HEK293 (cell line): ENCODE measurements around the gene BTAF1.
"Not testable (repeated sequence)": the region's sequence is repeated elsewhere in the genome, so short reads cannot be mapped to it uniquely, and the experiment has no call there.

ENCODE experiments used
- ZBTB21 ChIP-seq: fragments of 450-650 bp; formaldehyde crosslinking; IDR thresholded peaks from 2 replicates; pipeline ENCODE4 v1.5.1; 2017; ENCODE audit warnings: missing biosample characterization, missing genetic modification characterization
- ZNF132 ChIP-seq: fragments of 450-650 bp; formaldehyde crosslinking; IDR thresholded peaks from 2 replicates; pipeline ENCODE4 v1.5.1; 2017; ENCODE audit warnings: missing biosample characterization, missing genetic modification characterization, borderline replicate concordance
- ZNF274 ChIP-seq, 2 experiments: fragments of 200-500 bp in 1 of 2; fragments of 450-650 bp in 1 of 2; sonication (Bioruptor generic) in 1 of 2; formaldehyde crosslinking in 1 of 2; IDR thresholded peaks; 2 replicates each; pipeline versions ENCODE4 v1.5.1 to v1.6.1; 2014 to 2016; ENCODE audit warnings: borderline replicate concordance in 1 of 2, inconsistent platforms in 1 of 2, low read length in 1 of 2, missing biosample characterization in 1 of 2, missing genetic modification characterization in 1 of 2
- ZNF548 ChIP-seq: fragments of 450-650 bp; formaldehyde crosslinking; IDR thresholded peaks from 2 replicates; pipeline ENCODE4 v1.5.1; 2016; ENCODE audit warnings: missing biosample characterization, missing genetic modification characterization
- ZNF843 ChIP-seq: fragments of 450-650 bp; formaldehyde crosslinking; IDR thresholded peaks from 2 replicates; pipeline ENCODE4 v1.5.1; 2016; ENCODE audit warnings: missing biosample characterization, missing genetic modification characterization
- TF ChIP-seq, protein P1 (sequence below): fragments of 450-650 bp; formaldehyde crosslinking; conservative IDR thresholded peaks from 2 replicates; pipeline ENCODE4 v1.5.1; 2016; ENCODE audit warnings: low read depth, missing biosample characterization, missing genetic modification characterization
- TF ChIP-seq, protein P2 (sequence below): fragments of 450-650 bp; formaldehyde crosslinking; optimal IDR thresholded peaks from 2 replicates; pipeline ENCODE3; 2016; ENCODE audit warnings: missing biosample characterization, mild to moderate bottlenecking, missing genetic modification characterization
- TF ChIP-seq, protein P3 (sequence below): fragments of 450-650 bp; formaldehyde crosslinking; IDR thresholded peaks from 2 replicates; pipeline ENCODE4 v1.5.1; 2016; ENCODE audit warnings: missing biosample characterization, missing genetic modification characterization
- TF ChIP-seq, protein P4 (sequence below): fragments of 450-650 bp; formaldehyde crosslinking; IDR thresholded peaks from 2 replicates; pipeline ENCODE4 v1.5.1; 2016; ENCODE audit warnings: missing biosample characterization, missing genetic modification characterization, borderline replicate concordance

DNA sequence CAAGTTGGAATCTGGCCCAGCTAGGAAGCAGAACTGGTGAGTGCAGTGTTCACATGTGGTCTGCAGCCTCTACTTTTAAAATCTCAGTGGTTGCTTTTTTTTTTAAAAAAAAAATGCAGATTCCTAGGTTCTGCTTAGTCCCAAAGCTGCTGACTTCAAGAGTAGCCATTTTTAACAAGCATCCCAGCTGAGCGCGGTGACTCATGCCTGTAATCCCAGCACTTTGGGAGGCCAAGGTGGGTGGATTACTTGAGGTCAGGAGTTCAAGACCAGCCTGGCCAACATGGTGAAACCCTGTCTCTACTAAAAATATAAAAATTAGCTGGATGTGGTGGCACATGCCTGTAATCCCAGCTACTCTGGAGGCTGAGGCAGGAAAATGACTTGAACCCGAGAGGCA, 101.8 kb downstream of the BTAF1 start:
- TF ChIP-seq, protein P1, sequence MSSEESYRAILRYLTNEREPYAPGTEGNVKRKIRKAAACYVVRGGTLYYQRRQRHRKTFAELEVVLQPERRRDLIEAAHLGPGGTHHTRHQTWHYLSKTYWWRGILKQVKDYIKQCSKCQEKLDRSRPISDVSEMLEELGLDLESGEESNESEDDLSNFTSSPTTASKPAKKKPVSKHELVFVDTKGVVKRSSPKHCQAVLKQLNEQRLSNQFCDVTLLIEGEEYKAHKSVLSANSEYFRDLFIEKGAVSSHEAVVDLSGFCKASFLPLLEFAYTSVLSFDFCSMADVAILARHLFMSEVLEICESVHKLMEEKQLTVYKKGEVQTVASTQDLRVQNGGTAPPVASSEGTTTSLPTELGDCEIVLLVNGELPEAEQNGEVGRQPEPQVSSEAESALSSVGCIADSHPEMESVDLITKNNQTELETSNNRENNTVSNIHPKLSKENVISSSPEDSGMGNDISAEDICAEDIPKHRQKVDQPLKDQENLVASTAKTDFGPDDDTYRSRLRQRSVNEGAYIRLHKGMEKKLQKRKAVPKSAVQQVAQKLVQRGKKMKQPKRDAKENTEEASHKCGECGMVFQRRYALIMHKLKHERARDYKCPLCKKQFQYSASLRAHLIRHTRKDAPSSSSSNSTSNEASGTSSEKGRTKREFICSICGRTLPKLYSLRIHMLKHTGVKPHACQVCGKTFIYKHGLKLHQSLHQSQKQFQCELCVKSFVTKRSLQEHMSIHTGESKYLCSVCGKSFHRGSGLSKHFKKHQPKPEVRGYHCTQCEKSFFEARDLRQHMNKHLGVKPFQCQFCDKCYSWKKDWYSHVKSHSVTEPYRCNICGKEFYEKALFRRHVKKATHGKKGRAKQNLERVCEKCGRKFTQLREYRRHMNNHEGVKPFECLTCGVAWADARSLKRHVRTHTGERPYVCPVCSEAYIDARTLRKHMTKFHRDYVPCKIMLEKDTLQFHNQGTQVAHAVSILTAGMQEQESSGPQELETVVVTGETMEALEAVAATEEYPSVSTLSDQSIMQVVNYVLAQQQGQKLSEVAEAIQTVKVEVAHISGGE (tag by site-specific recombination): not testable (repeated sequence)
- TF ChIP-seq ZNF548 (tag by site-specific recombination); ZNF274 (IDR thresholded peaks at IDR 0.05; ENCODE audit: low read length); ZNF274 (tag by site-specific recombination; IDR thresholded peaks at IDR 0.05; ENCODE audit: borderline replicate concordance); ZBTB21 (tag by site-specific recombination); ZNF132 (tag by site-specific recombination); ZNF843: not testable (repeated sequence)
- TF ChIP-seq, protein P2, sequence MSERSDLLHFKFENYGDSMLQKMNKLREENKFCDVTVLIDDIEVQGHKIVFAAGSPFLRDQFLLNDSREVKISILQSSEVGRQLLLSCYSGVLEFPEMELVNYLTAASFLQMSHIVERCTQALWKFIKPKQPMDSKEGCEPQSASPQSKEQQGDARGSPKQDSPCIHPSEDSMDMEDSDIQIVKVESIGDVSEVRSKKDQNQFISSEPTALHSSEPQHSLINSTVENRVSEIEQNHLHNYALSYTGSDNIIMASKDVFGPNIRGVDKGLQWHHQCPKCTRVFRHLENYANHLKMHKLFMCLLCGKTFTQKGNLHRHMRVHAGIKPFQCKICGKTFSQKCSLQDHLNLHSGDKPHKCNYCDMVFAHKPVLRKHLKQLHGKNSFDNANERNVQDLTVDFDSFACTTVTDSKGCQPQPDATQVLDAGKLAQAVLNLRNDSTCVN (tag by site-specific recombination): not testable (repeated sequence)
- TF ChIP-seq, protein P3, sequence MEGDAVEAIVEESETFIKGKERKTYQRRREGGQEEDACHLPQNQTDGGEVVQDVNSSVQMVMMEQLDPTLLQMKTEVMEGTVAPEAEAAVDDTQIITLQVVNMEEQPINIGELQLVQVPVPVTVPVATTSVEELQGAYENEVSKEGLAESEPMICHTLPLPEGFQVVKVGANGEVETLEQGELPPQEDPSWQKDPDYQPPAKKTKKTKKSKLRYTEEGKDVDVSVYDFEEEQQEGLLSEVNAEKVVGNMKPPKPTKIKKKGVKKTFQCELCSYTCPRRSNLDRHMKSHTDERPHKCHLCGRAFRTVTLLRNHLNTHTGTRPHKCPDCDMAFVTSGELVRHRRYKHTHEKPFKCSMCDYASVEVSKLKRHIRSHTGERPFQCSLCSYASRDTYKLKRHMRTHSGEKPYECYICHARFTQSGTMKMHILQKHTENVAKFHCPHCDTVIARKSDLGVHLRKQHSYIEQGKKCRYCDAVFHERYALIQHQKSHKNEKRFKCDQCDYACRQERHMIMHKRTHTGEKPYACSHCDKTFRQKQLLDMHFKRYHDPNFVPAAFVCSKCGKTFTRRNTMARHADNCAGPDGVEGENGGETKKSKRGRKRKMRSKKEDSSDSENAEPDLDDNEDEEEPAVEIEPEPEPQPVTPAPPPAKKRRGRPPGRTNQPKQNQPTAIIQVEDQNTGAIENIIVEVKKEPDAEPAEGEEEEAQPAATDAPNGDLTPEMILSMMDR (tag by site-specific recombination): not testable (repeated sequence)
- TF ChIP-seq, protein P4, sequence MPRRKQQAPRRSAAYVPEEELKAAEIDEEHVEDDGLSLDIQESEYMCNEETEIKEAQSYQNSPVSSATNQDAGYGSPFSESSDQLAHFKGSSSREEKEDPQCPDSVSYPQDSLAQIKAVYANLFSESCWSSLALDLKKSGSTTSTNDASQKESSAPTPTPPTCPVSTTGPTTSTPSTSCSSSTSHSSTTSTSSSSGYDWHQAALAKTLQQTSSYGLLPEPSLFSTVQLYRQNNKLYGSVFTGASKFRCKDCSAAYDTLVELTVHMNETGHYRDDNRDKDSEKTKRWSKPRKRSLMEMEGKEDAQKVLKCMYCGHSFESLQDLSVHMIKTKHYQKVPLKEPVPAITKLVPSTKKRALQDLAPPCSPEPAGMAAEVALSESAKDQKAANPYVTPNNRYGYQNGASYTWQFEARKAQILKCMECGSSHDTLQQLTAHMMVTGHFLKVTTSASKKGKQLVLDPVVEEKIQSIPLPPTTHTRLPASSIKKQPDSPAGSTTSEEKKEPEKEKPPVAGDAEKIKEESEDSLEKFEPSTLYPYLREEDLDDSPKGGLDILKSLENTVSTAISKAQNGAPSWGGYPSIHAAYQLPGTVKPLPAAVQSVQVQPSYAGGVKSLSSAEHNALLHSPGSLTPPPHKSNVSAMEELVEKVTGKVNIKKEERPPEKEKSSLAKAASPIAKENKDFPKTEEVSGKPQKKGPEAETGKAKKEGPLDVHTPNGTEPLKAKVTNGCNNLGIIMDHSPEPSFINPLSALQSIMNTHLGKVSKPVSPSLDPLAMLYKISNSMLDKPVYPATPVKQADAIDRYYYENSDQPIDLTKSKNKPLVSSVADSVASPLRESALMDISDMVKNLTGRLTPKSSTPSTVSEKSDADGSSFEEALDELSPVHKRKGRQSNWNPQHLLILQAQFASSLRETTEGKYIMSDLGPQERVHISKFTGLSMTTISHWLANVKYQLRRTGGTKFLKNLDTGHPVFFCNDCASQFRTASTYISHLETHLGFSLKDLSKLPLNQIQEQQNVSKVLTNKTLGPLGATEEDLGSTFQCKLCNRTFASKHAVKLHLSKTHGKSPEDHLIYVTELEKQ (tag by site-specific recombination): not testable (repeated sequence)
